ENCODE measurements around the gene P2RX3.
"Not testable (repeated sequence)": the region's sequence is repeated elsewhere in the genome, so short reads cannot be mapped to it uniquely, and the experiment has no call there.

P2RX3 gene

GRCh38 chr11:57348636-57349313 is 10.6 kb downstream of the P2RX3 start:
- no peak for DNase-seq (ENCODE audit: low read depth in 2 of 2)

- DNase-seq (ENCODE audit: low read depth in 2 of 2) = peak; percentile 27 to 31
These were observed 11.5 kb downstream of the P2RX3 start for GRCh38 chr11:57349491-57350274.

- no peak for DNase-seq (ENCODE audit: low read depth in 2 of 2)
These were observed 14.9 kb downstream of the P2RX3 start for GRCh38 chr11:57353036-57353435.

GRCh38 chr11:57353446-57353845 is 15.3 kb downstream of the P2RX3 start:
- DNase-seq (ENCODE audit: low read depth in 2 of 2) = no peak

GRCh38 chr11:57353852-57354251 is 15.7 kb downstream of the P2RX3 start:
- no peak for DNase-seq (ENCODE audit: low read depth in 2 of 2)

GRCh38 chr11:57354699-57355098 is 16.5 kb downstream of the P2RX3 start:
- DNase-seq (ENCODE audit: low read depth in 2 of 2) = no peak

GRCh38 chr11:57356268-57356667 is 18.1 kb downstream of the P2RX3 start:
- DNase-seq (ENCODE audit: low read depth in 2 of 2) = no peak

GRCh38 chr11:57357310-57357709 is 19.2 kb downstream of the P2RX3 start:
- DNase-seq (ENCODE audit: low read depth in 2 of 2) = no peak

- DNase-seq (ENCODE audit: low read depth in 2 of 2) = no peak
These were observed 19.7 kb downstream of the P2RX3 start for GRCh38 chr11:57357856-57358255.

GRCh38 chr11:57358543-57358961 is 20.4 kb downstream of the P2RX3 start:
- DNase-seq (ENCODE audit: low read depth in 2 of 2) = no peak

- DNase-seq (ENCODE audit: low read depth in 2 of 2) = no peak
These were observed 20.8 kb downstream of the P2RX3 start for GRCh38 chr11:57358991-57359390.

GRCh38 chr11:57359396-57359795 is 21.2 kb downstream of the P2RX3 start:
- DNase-seq (ENCODE audit: low read depth in 2 of 2) = no peak

GRCh38 chr11:57359896-57360690 is 21.9 kb downstream of the P2RX3 start:
- no peak for DNase-seq (ENCODE audit: low read depth in 2 of 2)

- no peak for DNase-seq (ENCODE audit: low read depth in 2 of 2)
These were observed 22.8 kb downstream of the P2RX3 start for GRCh38 chr11:57360991-57361390.

GRCh38 chr11:57361420-57361819 is 23.3 kb downstream of the P2RX3 start:
- DNase-seq (ENCODE audit: low read depth in 2 of 2) = not testable (repeated sequence)

- no peak for DNase-seq (ENCODE audit: low read depth in 2 of 2)
These were observed 23.8 kb downstream of the P2RX3 start for GRCh38 chr11:57361926-57362325.

- no peak for DNase-seq (ENCODE audit: low read depth in 2 of 2)
These were observed 25.3 kb downstream of the P2RX3 start for GRCh38 chr11:57363131-57364080.

GRCh38 chr11:57364851-57365660 is 26.9 kb downstream of the P2RX3 start:
- no peak for DNase-seq (ENCODE audit: low read depth in 2 of 2)

GRCh38 chr11:57368106-57368844 is 30.1 kb downstream of the P2RX3 start:
- DNase-seq (ENCODE audit: low read depth in 2 of 2) = no peak

GRCh38 chr11:57368845-57369232 is 30.7 kb downstream of the P2RX3 start:
- DNase-seq (ENCODE audit: low read depth in 2 of 2) = no peak
